ENCODE measurements around the gene CGB3.
"Not testable (repeated sequence)": the region's sequence is repeated elsewhere in the genome, so short reads cannot be mapped to it uniquely, and the experiment has no call there.

Gene CGB3

DNA sequence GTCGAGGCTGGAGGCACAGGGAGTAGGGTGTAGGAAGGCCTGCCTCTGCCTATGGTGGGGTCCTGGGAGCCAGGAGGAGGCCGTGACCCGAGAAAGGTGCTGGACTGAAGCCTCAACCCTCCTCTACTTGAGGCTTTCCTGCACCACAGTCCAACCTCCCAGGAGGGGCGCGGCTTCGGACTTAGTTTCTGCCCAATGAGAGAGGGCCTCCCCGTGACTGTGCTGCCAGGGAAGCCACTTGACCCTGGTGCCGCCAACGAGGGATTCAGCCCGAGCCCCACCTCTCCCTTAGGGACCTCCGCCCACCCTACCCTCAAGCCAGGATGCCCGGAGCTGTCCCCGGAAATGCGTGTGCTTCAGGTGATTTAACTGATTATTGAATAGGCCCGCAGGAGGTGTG lies at the start of gene CGB3:
TSS of gene CGB3 (minus strand) at position 101 of the 400 bp plus-strand sequence. CDS start 362 bp downstream, outside the sequence.
- H3K9me3 ChIP-seq (ENCODE audit: control insufficient read depth, low read depth, low read length), result not testable (repeated sequence)

DNA sequence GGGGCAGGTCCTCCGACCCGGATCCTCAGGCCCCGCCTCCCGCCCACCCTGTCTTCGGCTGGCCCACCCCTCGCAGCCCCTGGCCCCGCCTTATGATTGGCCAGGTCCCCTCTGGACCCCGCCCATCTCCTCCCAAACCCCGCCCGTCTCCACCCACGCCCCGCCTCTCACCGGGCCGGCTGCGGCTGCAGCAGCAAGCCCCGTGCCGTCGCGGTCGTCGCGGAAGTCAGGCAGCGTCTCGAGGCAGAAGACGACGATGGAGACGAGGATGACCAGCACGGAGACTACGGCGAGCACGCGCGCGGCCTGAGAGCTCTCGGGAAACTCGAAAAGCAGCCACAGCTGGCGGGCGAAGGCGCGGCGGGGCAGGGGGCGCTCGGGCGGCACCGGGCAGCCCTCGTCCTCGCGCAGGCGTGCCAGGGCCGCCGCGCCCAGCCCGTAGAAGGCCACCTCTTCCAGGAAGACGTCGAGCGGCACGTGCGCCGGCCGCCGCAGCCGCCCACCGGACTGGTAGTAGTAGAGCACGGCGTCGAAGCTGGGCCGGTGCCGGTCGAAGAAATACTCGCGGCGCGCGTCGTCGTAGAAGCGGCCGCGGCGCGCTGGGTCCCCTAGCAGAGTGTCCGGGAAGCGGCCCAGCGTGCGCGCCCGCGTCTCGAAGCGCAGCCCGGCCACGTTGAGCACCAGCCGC lies 47.9 kb upstream of the CGB3 start:
- no peak overlapping the region for H3K27ac ChIP-seq (ENCODE audit: low read length)
- no peaks in the 10 kb centered on the region for H3K36me3 ChIP-seq (ENCODE audit: control insufficient read depth, low read depth, low read length)
- H3K4me1 ChIP-seq (ENCODE audit: control insufficient read depth, low read depth, low read length), result no peaks in the 10 kb centered on the region
- H3K27me3 ChIP-seq (ENCODE audit: control insufficient read depth, insufficient read depth, low read length), result peaks cover 66% of the 10 kb centered on the region
- H3K4me3 ChIP-seq (ENCODE audit: low read length), result no peak overlapping the region
- no peaks in the 10 kb centered on the region for H3K9me3 ChIP-seq (ENCODE audit: control insufficient read depth, low read depth, low read length)
- H3K9ac ChIP-seq (ENCODE audit: low read length), result no peak overlapping the region

More for the DNA sequence above, at the start of gene CGB3:
- peaks cover 20% of the 10 kb centered on the region for H3K27me3 ChIP-seq (ENCODE audit: control insufficient read depth, insufficient read depth, low read length)
- H3K36me3 ChIP-seq (ENCODE audit: control insufficient read depth, low read depth, low read length); H3K27ac ChIP-seq (ENCODE audit: low read length); H3K9ac ChIP-seq (ENCODE audit: low read length); H3K4me1 ChIP-seq (ENCODE audit: control insufficient read depth, low read depth, low read length); H3K4me3 ChIP-seq (ENCODE audit: low read length): not testable (repeated sequence)

DNA sequence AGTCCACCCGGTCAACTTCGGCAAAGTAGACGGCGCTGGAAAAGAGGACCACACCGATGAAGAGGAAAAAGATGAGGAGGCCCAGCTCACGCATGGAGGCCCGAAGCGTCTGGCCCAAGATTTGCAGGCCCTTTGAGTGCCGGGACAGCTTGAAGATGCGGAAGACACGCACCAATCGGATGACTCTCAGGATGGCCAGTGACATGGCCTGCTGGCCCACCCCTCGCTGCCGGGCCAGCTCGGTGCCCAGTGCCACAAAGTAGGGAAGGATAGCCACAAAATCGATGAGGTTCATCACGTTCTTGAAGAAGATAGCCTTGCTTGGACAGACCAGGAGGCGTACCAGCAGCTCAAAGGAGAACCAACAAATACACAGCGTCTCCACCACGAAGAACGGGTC lies 46.3 kb upstream of the CGB3 start:
- H3K4me1 ChIP-seq (ENCODE audit: control insufficient read depth, low read depth, low read length), result peaks cover 8% of the 10 kb centered on the region
- no peak overlapping the region for H3K27ac ChIP-seq (ENCODE audit: low read length)
- no peak overlapping the region for H3K9ac ChIP-seq (ENCODE audit: low read length)
- no peaks in the 10 kb centered on the region for H3K36me3 ChIP-seq (ENCODE audit: control insufficient read depth, low read depth, low read length)
- H3K27me3 ChIP-seq (ENCODE audit: control insufficient read depth, insufficient read depth, low read length), result peaks cover 81% of the 10 kb centered on the region
- no peaks in the 10 kb centered on the region for H3K9me3 ChIP-seq (ENCODE audit: control insufficient read depth, low read depth, low read length)
- no peak overlapping the region for H3K4me3 ChIP-seq (ENCODE audit: low read length)

DNA sequence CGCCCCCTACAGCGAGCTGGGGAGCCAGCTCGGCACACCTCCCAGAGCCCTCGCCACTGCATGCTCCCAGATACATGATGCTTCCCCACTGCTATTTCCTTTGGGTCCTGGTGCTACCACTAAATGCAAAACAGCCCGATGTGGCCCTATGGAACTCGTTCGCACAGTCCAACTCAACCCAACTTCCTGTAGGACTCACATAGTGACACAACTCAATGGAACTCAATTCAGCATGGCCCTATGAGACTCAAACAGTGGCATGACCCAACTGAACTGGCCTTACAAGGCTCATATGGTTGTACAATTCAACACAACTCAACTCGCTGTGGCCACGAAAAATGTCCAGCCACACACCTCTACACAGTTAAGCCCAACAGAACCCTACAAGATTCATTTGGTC lies 44.9 kb upstream of the CGB3 start:
- Histone ChIP-seq H3K9ac (ENCODE audit: low read length) (no peak overlapping the region), H3K27me3 (ENCODE audit: control insufficient read depth, insufficient read depth, low read length) (peaks cover 80% of the 10 kb centered on the region), H3K27ac (ENCODE audit: low read length) (no peak overlapping the region)

DNA sequence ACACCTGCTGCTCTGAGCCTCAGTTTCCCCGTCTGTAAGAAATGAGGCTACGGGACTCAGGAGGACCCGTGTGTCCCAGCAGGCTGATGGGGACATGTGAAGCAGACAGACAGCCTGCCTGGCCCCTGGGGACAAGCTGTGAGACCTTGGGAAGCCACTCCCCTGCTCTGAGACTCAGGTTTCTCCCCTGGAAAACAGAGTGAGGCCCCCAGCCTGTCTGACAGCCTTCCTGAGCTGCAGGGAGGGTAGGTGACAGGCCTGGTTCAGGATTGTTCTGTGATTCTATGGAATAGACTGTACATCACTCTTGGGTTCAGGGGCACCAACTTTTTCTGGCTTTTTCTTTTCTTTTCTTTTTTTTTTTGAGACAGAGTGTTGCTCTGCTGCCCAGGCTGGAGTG lies 43.4 kb upstream of the CGB3 start:
- Histone ChIP-seq H3K27ac (ENCODE audit: low read length) (no peak overlapping the region), H3K27me3 (ENCODE audit: control insufficient read depth, insufficient read depth, low read length) (peaks cover 66% of the 10 kb centered on the region), H3K9ac (ENCODE audit: low read length) (no peak overlapping the region), H3K4me1 (ENCODE audit: control insufficient read depth, low read depth, low read length) (peaks cover 13% of the 10 kb centered on the region), H3K4me3 (ENCODE audit: low read length) (no peak overlapping the region), H3K9me3 (ENCODE audit: control insufficient read depth, low read depth, low read length) (no peaks in the 10 kb centered on the region), H3K36me3 (ENCODE audit: control insufficient read depth, low read depth, low read length) (no peaks in the 10 kb centered on the region)

More for the DNA sequence above, 44.9 kb upstream of the CGB3 start:
- no peaks in the 10 kb centered on the region for H3K36me3 ChIP-seq (ENCODE audit: control insufficient read depth, low read depth, low read length)
- H3K4me1 ChIP-seq (ENCODE audit: control insufficient read depth, low read depth, low read length), result peaks cover 13% of the 10 kb centered on the region
- H3K9me3 ChIP-seq (ENCODE audit: control insufficient read depth, low read depth, low read length), result no peaks in the 10 kb centered on the region
- no peak overlapping the region for H3K4me3 ChIP-seq (ENCODE audit: low read length)

DNA sequence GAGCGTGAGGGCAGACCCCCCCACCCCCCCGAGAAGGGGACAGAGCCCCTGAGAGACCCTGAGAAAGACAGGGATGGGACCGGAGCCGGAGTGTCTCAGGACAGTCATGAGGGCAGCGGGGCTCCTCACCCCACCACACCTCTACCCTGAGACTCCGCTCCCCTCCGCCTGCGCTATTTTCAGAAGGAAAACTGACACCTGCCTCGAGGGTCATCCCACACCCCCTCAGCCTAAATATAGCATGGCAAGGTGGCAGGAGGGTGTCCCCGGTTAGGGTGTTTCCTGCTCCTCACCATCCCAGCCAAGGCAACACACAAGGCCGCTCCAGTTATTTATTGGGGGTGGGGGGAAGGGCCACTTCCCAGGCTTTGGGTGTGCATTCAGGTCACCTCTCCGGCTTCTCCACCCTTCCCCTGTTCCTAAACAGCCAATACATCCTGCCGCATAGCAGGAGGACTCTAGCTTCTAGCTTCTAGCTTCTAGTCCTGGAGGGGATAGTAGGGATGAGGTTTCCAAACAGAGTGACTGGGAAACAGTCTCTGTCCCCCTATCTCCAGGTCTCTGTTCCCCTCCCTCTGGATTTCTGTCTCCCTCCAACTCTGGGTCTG lies 41.9 kb upstream of the CGB3 start:
- Histone ChIP-seq H3K27ac (ENCODE audit: low read length) (no peak overlapping the region), H3K36me3 (ENCODE audit: control insufficient read depth, low read depth, low read length) (no peaks in the 10 kb centered on the region), H3K9me3 (ENCODE audit: control insufficient read depth, low read depth, low read length) (no peaks in the 10 kb centered on the region), H3K27me3 (ENCODE audit: control insufficient read depth, insufficient read depth, low read length) (peaks cover 53% of the 10 kb centered on the region), H3K9ac (ENCODE audit: low read length) (no peak overlapping the region), H3K4me1 (ENCODE audit: control insufficient read depth, low read depth, low read length) (peaks cover 13% of the 10 kb centered on the region), H3K4me3 (ENCODE audit: low read length) (no peak overlapping the region)

DNA sequence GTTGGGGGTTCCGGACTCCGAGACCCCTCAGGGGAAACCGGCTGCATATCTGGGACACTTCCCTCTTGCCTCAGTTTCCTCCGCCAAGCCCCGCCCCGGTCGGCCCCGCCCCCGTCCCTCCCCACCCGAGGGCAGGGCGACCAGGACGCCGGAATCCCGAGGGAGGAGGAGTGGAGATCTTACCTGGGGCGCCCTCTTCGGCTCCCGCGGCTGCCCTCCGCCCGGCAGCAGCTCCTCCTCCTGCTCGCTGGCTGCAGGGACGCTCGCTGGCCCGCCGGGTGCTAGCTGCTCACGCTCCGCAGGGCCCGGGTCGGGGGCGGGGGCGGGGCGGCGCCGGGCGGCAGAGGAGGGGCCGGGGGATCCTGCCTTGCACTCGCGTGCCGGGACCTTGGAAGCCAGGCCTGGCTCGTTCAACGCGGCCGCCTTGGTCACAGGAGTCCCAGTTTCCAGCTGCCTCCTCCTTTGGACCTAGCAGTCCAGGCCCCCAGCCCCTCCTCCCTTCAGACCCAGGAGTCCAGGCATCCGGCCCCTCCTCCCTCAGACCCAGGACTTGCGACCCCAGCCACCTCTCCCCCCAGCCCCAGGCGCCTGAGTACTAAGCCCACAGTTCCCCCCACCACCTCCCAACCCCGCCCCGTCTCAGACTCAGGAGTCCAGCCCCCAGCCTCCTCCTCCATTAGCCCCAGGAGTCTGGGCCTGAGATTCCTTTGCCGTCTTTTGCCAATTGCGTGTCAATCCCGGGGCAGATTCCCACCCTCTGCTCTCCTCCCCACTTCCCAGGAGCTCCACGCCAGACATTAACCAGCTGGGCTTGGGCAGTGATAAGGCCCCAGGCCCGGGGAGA lies 40.9 kb upstream of the CGB3 start, which contains the start of gene NTF4:
TSS of gene NTF4 (minus strand) at position 51 of the 844 bp plus-strand sequence. CDS start 2,821 bp downstream, outside the sequence.
- Histone ChIP-seq H3K4me3 (ENCODE audit: low read length) (peak within 1 kb of the TSS; percentile 52), H3K27me3 (ENCODE audit: control insufficient read depth, insufficient read depth, low read length) (peaks cover 47% of the 10 kb centered on the region), H3K27ac (ENCODE audit: low read length) (no peak within 1 kb of the TSS), H3K4me1 (ENCODE audit: control insufficient read depth, low read depth, low read length) (peaks cover 13% of the 10 kb centered on the region), H3K36me3 (ENCODE audit: control insufficient read depth, low read depth, low read length) (no peaks in the 10 kb centered on the region), H3K9ac (ENCODE audit: low read length) (no peak within 1 kb of the TSS), H3K9me3 (ENCODE audit: control insufficient read depth, low read depth, low read length) (no peaks in the 10 kb centered on the region)

DNA sequence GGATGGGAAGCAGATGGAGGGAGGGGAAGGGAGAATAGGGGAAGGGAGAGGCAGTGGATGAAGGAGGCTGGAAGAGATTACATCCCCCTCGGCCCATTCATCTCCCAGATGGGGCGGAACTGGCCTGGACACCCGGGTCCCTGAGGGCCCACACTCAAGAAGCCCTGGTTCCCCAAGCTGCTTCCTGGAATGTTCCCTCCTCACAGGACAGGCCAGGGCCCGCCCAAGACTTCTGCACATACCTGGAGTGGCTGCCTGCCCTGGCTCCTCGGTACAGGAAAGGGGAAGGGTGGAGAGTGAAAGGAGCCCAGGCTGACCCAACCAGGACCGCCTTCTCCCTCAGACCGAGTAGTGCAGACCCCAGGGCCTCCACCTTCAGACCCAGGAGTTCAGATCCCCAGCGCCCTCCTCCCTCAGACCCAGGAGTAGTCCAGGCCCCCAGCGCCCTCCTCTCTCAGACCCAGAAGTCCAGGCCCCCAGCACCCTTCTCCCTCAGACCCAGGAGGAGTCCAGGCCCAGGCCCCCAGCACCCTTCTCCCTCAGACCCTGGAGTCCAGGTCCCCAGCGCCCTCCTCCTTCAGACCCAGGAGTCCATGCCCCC lies 40.0 kb upstream of the CGB3 start:
- H3K27ac ChIP-seq (ENCODE audit: low read length), result no peak overlapping the region
- H3K27me3 ChIP-seq (ENCODE audit: control insufficient read depth, insufficient read depth, low read length), result peaks cover 43% of the 10 kb centered on the region
- peak overlapping the region; percentile 52 for H3K4me3 ChIP-seq (ENCODE audit: low read length)
- H3K9ac ChIP-seq (ENCODE audit: low read length), result no peak overlapping the region
- H3K4me1 ChIP-seq (ENCODE audit: control insufficient read depth, low read depth, low read length), result peaks cover 13% of the 10 kb centered on the region
- no peaks in the 10 kb centered on the region for H3K36me3 ChIP-seq (ENCODE audit: control insufficient read depth, low read depth, low read length)
- no peaks in the 10 kb centered on the region for H3K9me3 ChIP-seq (ENCODE audit: control insufficient read depth, low read depth, low read length)

DNA sequence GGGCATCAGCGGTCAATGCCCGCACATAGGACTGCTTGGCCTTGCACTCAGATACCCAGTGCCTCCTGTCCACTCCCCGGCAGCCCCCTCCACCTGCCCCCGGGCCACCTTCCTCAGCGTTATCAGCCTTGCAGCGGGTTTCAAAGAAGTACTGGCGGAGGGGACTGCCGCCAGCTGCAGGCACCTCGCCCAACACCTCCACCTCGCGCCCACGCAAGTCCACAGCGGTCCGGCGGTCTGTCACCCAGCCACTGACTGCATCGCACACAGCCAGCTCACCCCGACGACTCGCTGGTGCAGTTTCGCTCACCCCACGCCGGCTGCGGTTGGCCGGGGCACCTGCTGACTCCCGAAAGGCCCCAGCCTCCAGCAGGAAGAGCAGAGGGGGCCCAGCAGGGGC lies 37.3 kb upstream of the CGB3 start:
- H3K9me3 ChIP-seq (ENCODE audit: control insufficient read depth, low read depth, low read length), result no peaks in the 10 kb centered on the region
- no peak overlapping the region for H3K27ac ChIP-seq (ENCODE audit: low read length)
- H3K4me1 ChIP-seq (ENCODE audit: control insufficient read depth, low read depth, low read length), result peaks cover 23% of the 10 kb centered on the region
- no peaks in the 10 kb centered on the region for H3K36me3 ChIP-seq (ENCODE audit: control insufficient read depth, low read depth, low read length)
- H3K9ac ChIP-seq (ENCODE audit: low read length), result no peak overlapping the region
- no peak overlapping the region for H3K4me3 ChIP-seq (ENCODE audit: low read length)
- peaks cover 49% of the 10 kb centered on the region for H3K27me3 ChIP-seq (ENCODE audit: control insufficient read depth, insufficient read depth, low read length)

DNA sequence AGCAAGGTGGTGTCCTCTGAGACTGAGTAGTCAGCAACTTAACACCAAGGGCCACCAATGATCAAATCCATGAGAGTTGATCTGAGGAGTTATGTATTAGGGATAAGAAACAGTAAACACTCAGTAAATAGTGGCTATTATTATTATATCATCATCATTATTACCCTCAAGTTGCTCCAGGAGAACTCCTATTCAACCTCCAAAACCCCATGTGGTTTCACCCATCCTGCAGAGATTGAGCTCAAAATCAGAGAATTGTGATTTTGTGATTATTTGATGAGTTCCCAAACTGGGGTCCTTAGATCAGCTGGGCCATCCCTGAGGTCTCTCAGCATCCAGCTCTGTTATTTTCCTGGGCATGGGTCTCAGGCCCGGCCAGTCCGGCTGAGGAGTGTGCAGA lies 36.9 kb upstream of the CGB3 start:
- H3K4me1 ChIP-seq (ENCODE audit: control insufficient read depth, low read depth, low read length), result peaks cover 20% of the 10 kb centered on the region
- H3K27ac ChIP-seq (ENCODE audit: low read length), result no peak overlapping the region
- H3K36me3 ChIP-seq (ENCODE audit: control insufficient read depth, low read depth, low read length), result no peaks in the 10 kb centered on the region
- H3K27me3 ChIP-seq (ENCODE audit: control insufficient read depth, insufficient read depth, low read length), result peaks cover 49% of the 10 kb centered on the region
- no peak overlapping the region for H3K9ac ChIP-seq (ENCODE audit: low read length)
- no peak overlapping the region for H3K4me3 ChIP-seq (ENCODE audit: low read length)
- no peaks in the 10 kb centered on the region for H3K9me3 ChIP-seq (ENCODE audit: control insufficient read depth, low read depth, low read length)

DNA sequence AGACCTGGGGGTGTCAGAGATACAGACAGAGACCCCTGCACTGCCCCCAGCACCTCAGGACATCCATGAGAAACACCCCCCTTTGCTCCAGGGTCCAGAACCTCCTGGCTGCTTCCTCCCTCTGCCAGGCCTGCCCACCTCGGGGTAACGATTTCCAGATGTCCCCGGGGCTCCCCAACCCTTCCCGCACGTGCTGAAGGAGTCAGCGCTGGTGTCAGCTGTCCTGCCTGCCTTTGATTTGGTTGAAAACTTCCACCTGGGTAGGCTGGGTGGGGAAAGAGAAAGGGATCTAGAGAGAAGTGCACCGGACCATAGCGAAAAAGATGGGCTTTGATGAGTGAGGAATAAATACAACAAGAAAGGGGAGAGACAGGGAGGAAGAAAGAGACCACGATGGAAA lies 34.9 kb upstream of the CGB3 start:
- H3K9me3 ChIP-seq (ENCODE audit: control insufficient read depth, low read depth, low read length), result no peaks in the 10 kb centered on the region
- no peaks in the 10 kb centered on the region for H3K36me3 ChIP-seq (ENCODE audit: control insufficient read depth, low read depth, low read length)
- H3K27ac ChIP-seq (ENCODE audit: low read length), result no peak overlapping the region
- peaks cover 53% of the 10 kb centered on the region for H3K27me3 ChIP-seq (ENCODE audit: control insufficient read depth, insufficient read depth, low read length)
- no peak overlapping the region for H3K4me3 ChIP-seq (ENCODE audit: low read length)
- H3K4me1 ChIP-seq (ENCODE audit: control insufficient read depth, low read depth, low read length), result peaks cover 10% of the 10 kb centered on the region
- no peak overlapping the region for H3K9ac ChIP-seq (ENCODE audit: low read length)

Measured in iPS-18a (cell line).